Spleen (tissue), 7 donors: ENCODE data around the gene TMEM259.

ENCODE experiments used
- POLR2AphosphoS5 ChIP-seq, 3 donors: sonication (generic); formaldehyde crosslinking; IDR thresholded peaks; one replicate each; pipeline ENCODE4 v1.5.1; 2017; ENCODE audit warnings: antibody characterized with exemption in 3 of 3
- TF ChIP-seq, protein P1 (sequence below), 11 experiments: fragments of 200-600 bp in 7 of 11; fragments of 450-650 bp in 4 of 11; sonication (generic) in 4 of 11; IDR thresholded peaks in 8 of 11; conservative IDR thresholded peaks in 3 of 11; 1 replicate in 7 of 11; 2 replicates in 4 of 11; pipeline versions ENCODE4 v1.4.0 to v1.8.0; 2016 to 2021; ENCODE audit warnings: antibody characterized with exemption in 11 of 11, inconsistent platforms in 4 of 11, mild to moderate bottlenecking in 1 of 11
- donor health status: DM: no; HTN: no; CAD: no; lungs with moderate emphysema.
- donor health status: DM: no; HTN: no; CAD: no.
- donor health status: DM: no; HTN: no; CAD: no.

DNA sequence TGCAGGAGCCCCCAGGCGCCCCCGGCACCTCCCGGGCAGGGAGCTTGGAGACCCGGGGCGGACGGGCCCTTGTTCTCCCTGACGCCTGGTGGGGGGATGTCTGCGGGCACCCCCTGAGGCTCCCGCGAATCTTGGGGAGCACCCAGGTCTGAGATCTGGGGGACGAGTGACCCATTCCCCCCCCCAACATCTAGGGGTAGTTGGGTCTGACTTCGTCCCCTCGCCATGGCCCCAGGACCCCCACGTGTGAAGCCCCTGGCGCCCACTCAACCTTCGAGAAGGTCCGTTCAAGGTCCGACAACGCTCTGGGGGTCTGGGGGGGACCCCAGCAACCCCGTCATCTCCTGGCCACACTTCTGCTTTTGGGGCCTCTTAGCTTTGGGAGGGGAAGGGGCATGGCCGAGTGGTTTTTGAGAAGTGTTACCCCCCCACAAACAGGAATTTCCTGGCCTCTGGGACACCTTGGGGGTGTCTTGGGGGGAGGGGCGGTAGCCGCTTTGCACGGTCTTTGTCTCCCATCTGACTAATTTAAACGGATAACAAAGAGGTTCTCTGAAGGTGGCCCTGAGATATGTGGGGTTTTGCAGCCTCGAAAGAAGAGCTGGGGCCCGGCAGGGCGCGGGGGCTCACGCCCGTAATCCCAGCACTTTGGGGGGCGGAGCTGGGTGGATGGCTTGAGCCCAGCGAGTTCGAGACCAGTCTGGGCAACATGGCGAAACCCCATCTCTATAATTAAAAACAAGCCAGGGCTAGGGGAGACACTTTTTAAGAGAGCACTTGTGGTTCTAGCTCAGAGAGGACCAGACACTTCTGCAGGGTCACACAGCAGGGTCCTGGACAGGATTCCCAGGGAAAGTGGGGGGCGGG lies 6.1 kb upstream of the TMEM259 start:
- TF ChIP-seq, protein P1, sequence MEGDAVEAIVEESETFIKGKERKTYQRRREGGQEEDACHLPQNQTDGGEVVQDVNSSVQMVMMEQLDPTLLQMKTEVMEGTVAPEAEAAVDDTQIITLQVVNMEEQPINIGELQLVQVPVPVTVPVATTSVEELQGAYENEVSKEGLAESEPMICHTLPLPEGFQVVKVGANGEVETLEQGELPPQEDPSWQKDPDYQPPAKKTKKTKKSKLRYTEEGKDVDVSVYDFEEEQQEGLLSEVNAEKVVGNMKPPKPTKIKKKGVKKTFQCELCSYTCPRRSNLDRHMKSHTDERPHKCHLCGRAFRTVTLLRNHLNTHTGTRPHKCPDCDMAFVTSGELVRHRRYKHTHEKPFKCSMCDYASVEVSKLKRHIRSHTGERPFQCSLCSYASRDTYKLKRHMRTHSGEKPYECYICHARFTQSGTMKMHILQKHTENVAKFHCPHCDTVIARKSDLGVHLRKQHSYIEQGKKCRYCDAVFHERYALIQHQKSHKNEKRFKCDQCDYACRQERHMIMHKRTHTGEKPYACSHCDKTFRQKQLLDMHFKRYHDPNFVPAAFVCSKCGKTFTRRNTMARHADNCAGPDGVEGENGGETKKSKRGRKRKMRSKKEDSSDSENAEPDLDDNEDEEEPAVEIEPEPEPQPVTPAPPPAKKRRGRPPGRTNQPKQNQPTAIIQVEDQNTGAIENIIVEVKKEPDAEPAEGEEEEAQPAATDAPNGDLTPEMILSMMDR (IDR thresholded peaks at IDR 0.05 in 8 of 11, conservative IDR thresholded peaks at IDR 0.05 in 3 of 11) = no peak
- no peak for TF ChIP-seq POLR2AphosphoS5 (IDR thresholded peaks at IDR 0.05)
